NCI-H1417 treated with DMSO at 0.1 percent for 48 hours (cell line): ENCODE data around the gene RPS6KA4.

Source experiments
- DNase-seq: peaks from one replicate; lab custom pipeline; 2025; lab: John Stamatoyannopoulos, UW

The RPS6KA4 gene

DNA sequence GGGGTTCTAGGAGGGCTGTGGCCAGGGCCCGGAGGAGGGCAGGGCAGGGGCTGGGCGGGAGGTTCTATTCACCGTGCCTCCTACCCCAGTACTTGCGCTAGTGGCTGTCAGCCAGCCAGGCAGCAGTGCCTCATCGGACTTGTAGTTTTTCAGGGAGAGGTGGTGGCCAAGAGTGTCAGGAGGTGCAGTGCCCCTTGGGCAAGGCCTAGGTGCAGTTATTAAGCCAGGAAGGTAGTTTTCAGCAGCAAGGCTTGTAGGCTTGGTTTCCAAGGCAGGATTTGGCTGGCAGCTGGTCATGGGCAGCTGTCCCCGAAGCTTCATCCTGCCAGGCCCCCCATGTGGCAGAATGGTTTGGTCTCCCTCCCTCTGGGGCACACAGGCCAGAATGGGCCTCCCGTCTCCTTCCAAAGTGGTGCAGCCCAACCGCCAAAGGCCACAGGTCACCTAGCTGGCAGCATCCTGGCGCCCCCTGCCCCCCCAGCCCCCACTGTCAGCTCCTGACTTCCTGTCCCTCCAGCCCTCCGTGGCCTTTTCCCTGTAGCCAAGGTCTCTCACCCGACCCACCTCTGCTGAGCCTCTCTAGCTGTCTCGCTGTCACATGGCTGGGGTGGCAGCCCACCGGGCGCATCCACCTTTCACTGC is 10.5 kb upstream of the RPS6KA4 start:
- no peak for DNase-seq

DNA sequence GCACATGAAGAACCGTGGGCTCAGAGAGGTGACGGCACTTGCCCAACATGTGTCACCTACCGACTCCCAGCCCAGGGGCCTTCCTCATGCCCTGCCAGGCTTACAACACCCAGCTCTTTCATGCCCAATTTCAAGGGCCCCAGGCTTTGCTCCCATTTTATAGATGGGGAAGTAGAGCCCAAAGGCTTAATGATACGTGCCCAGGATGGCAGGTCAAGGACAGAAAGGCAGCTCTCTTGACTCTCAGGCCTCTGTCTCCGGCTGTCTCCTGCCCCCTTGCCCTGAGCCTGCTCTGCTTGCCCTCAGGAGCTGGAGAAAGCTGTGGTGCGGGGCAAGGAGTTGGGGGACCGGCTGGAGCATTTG is 10.0 kb upstream of the RPS6KA4 start:
- no peak for DNase-seq

DNA sequence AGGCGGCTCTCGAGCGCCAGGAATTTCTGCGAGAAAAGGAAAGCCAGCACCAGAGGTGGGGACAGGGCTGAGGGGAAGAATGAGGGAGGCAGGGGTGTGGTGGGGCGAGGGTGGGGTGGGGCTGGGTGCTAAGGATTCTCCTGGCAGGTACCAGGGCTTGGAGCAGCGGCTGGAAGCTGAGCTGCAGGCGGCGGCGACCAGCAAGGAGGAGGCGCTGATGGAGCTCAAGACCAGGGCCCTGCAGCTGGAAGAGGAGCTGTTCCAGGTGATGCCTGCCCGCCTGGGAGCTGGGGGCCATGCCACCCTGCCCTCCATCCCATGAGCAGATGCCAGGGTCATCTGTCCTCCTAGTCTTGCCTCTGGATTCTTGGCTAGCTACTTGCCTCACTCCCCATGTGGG is 9.6 kb upstream of the RPS6KA4 start:
- DNase-seq = no peak

GRCh38 chr11:64351136-64351631 is 7.8 kb upstream of the RPS6KA4 start:
- no peak for DNase-seq

DNA sequence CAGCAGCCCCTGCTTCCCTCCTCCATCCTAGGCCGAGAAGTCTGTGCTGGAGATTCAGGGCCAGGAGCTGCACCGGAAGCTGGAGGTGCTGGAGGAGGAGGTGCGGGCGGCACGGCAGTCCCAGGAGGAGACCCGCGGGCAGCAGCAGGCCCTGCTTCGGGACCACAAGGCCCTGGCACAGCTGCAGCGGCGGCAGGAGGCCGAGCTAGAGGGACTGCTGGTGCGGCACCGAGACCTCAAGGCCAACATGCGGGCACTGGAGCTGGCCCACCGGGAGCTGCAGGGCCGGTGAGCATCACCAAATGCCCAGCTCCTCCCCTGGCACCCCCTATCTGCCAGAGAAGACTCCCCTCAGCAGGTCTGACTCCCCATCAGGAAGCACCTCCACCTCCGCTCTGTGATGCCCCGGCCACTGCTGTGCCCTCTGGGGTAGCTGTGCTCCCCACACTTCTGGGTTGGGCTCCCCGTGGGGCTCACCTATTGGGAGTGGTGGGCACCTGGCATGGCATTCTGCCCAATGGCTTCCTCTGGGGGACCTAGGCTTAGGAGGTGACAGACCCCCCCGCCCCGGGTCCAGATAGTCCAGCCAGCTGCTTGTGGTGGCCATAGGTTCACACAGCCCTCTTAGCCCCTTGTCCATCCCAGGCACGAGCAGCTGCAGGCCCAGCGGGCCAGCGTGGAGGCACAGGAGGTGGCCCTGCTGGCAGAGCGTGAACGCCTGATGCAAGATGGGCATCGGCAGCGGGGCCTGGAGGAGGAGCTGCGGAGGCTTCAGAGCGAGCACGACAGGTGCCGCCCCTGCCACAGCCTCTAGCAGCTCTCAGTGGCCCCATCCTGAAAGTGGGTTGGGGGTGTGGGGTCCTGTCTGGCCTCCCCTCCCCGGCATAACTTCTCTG is 6.6 kb upstream of the RPS6KA4 start:
- DNase-seq = no peak

- peak; percentile 54 for DNase-seq
These were observed 5.8 kb upstream of the RPS6KA4 start for GRCh38 chr11:64352995-64353714.

DNA sequence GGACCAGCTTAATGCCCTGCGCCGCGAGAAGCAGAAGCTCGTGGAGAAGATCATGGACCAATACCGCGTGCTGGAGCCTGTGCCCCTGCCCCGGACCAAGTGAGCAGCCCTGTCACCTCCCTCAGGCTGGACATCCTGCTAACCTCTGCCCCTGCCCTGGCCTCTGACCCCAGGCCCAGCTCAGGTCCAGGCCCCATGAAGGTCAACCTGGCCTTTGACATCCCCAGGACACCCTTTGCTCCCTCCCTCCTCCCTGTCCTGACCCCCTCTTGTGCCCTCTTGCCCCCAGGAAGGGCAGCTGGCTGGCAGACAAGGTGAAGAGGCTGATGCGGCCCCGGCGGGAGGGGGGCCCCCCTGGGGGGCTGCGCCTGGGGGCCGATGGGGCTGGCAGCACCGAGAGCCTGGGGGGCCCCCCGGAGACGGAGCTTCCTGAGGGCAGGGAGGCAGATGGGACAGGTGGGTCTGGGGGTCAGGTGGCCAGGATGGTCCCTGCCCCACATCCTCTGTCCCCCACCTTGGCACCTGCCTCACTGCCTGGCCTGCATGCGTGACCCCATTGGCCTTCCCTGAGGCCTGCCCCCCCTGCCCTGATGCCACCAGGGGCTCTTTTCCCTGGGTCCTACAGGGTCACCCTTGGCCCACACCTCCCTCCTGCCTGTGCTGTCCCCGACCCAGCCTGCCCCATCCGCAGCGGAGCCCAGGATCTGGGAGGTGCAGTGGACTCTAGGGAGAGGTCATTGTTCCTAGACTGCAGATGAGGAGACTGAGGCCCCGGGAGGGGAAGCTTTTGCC is 5.1 kb upstream of the RPS6KA4 start:
- DNase-seq = no peak

DNA sequence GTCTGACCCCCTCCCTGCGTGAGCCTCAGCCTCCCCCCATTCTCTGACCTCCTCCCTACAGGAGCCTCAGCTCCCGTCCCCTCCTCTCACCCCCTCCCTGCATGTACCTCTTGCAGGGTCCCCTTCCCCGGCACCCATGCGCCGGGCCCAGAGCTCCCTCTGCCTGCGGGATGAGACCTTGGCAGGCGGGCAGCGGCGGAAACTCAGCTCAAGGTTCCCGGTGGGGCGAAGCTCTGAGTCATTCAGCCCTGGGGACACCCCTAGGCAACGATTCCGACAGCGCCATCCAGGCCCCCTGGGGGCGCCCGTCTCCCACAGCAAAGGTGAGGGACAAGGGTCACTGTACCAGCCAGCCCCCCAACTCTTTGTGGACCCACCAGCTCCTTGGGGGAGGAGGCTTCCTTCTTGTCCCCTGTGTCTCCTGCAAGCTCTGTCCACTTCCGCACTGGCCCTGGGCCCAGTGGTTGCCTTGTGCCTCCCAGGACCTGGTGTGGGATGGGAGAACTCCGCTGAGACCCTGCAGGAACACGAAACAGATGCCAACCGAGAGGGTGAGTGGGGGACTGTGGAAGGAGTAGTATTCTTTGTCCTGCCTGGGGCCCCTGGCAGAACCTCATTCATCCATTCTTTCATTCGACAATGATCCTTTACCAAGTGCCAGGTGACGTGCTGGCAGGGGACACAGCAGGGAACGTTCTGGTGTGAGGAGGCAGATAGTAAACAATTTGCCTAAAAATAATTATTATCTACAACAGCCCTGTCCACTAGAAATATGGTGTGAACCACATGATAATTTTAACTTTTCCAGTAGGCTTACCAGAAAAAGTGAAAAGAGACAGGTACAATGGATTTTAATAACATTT is 3.7 kb upstream of the RPS6KA4 start:
- DNase-seq = no peak

DNA sequence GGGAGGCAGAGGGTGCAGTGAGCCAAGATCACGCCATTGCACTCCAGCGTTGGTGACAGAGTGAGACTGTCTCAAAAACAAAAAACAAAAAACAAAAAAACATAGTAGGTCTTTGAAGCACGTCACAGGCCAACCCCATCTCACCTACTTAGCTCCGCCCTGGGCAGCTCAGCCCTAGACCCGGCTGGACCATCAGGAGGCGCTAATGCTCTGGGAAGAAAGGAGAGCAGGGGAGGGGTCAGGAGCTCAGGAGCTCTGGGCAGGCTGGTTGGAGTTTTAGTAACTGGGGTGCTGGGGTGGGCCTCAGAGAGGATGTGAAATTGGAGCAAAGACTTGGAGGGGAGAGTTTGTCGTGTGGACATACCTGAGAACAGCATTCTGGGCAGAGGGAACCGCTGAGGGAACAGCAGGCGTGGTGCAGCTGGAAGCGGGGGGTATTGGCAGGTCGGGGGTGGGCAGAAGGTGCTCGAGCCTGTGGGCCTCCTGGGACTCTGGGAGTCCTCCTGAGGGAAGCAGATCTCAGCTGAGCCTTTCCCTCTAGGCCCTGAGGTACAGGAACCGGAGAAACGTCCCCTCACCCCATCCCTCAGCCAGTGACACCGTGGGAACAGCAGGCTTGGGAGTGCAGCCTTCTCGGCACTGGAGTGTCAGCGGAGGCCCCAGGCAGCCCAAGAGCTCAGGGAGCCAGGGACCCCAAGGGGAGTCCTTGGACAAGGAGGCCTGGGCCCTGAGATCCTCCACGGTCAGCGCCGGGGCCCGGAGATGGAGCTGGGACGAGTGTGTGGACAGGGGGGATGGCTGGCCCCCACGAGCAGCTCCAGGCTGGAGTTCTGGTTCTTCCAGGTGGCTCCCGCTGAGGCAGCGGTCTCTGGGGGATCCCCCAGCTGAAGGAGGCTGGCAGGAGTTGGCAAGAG is 2.2 kb upstream of the RPS6KA4 start:
- DNase-seq = no peak

DNA sequence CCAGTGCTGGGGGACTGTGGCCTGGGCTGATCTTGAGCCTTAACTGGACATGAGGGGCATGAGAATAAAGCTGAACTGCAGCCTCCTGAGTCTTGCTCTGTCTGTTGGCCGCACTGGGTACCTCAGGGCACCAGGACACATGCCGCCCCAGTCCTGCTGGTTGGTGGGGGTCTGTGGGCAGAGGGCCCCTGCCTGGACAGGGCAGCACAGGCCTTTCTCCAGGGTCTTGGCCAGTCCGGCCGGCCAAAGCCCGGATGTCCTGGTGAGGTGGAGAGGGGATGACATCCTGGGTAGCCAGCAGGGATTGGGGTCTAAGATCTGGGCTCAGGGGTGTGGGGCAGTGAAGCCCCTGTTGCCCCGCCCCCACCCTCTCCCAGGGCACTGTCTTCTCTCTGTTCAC is 1.5 kb upstream of the RPS6KA4 start:
- DNase-seq = no peak

DNA sequence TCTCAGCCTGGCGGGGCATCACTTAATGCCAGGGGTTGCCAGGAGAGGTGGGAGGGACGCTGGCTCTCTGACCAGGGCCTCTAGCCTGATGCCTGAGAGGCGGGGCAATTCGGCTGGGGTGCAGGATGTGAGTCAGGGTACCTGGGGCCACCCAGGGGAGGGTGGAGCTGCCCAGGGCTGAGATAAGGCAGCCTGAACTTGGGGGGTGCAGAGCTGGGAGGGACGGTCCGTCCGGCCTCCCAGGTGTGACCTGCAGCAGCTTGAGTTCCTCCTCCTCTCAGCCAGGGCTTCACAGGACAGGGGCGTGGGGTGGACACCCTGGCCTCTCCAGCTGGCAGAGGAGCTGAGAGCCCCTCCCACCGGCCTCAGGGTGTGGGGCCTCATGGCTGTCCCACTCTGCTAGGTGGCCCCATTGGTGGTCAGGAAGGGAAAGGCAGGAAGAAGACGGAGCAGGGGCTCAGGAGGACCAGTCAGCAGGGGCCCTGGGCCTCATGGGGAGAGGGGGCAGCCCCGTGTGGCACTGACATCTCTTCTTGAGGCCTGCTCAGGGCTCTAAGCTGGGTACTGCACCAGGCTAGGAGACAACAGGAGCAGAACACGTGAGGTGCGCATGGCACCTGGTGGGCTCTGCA is 942 bp upstream of the RPS6KA4 start:
- no peak for DNase-seq

DNA sequence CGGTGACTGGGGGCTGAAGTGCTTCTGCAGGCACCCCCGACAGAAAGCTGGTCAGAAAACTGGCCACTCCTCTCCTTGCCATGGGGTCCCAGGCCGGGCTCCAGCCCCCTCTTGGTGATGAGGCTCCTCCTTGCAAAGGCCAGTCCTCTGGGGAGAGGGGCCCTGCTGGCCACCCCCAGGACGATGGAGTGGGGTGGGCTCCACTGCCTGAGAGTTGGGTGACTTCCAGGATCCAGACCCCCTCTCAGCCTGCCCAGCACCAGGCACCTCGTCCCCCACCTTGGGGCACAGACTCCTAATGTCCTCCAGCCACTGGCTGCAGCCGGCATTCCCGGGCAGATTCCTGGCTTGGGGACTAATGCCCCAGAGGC is 441 bp upstream of the RPS6KA4 start:
- no peak for DNase-seq

DNA sequence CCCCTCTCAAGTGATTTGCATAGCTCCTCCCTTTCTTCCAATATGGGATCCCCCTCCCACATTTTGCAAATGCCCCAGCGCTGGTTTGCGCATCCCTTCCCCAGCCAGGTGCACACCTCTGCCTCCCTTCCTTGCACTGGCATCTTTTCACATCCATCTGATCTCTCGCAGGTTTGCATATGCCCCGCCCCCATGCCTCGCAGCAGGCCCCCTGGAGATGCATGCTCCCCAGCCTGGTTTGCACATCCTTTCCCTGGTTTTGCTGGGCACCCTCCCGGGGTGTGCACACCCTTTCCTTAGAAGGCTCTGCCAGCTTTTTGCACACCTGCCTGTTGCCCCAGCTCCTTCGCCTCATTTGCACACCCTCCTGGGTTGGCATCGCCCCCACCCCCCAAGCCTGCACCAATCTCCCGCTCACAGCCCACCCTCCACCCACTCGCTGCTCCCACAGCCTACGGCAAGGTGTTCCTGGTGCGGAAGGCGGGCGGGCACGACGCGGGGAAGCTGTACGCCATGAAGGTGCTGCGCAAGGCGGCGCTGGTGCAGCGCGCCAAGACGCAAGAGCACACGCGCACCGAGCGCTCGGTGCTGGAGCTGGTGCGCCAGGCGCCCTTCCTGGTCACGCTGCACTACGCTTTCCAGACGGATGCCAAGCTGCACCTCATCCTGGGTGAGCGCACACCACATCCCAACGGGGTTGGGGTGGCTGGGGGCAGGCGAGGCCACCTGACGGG is 917 bp downstream of the RPS6KA4 start:
- DNase-seq = no peak

GRCh38 chr11:64360448-64360921 is 1.5 kb downstream of the RPS6KA4 start:
- no peak for DNase-seq

DNA sequence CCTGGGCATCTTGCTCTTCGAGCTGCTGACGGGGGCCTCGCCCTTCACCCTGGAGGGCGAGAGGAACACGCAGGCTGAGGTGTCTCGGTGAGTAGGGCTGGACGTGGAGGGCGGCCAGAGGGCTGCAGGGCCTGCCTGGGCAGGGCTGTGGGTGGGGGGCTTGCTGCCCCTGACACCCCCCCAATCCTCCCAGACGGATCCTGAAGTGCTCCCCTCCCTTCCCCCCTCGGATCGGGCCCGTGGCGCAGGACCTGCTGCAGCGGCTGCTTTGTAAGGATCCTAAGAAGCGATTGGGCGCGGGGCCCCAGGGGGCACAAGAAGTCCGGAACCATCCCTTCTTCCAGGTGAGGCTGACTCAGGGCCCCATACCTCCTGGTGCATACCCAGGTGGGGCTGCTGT is 2.7 kb downstream of the RPS6KA4 start:
- no peak for DNase-seq

DNA sequence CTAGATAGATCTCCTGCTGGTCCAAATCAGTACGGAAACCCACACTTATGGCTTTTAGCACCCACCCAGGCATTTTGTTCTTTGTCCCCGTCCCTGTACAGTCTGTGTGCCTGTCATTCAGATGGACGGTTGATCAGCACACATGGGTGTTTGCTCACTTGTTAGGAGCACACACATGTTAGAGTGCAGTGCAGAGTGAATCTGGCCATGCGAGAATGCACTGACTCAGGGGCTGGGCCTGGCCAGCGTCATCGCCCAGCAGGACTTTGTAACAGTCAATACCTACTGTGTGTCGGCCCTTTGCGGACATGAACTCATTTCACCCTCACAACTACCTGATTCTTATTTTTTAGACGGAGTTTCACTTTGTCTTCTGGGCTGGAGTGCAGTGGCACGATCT is 3.4 kb downstream of the RPS6KA4 start:
- no peak for DNase-seq

GRCh38 chr11:64364435-64364834 is 5.5 kb downstream of the RPS6KA4 start:
- no peak for DNase-seq

- DNase-seq = no peak
These were observed 5.9 kb downstream of the RPS6KA4 start for GRCh38 chr11:64364911-64365310.

GRCh38 chr11:64366751-64367150 is 7.8 kb downstream of the RPS6KA4 start:
- no peak for DNase-seq
